ENCODE measurements around the gene FILIP1.

DNA sequence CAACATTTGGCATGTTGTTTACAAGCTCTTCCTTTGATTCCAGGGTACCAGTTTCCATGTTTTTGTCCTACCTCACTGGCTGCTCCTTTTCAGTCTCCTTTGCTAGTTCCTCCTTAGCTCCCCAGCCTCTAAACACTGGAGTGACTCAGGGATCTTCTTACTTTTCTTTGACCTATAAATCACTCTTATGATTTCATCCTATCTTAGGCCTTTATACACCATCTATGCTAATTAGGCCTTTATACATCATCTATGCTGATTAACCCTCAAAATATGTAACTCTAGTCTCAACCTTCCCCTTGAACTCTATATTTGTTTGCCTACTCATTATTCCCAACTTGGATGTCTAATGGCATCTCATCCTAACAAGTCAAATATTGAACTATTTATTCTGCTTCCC lies 218.5 kb downstream of the FILIP1 start:
- no peak for TF ChIP-seq GATA2 (IDR thresholded peaks at IDR 0.05; ENCODE audit: low read depth, low read length)
- no peak for TF ChIP-seq GATA3 (IDR thresholded peaks at IDR 0.05; ENCODE audit: low read depth, low read length)
